ENCODE measurements around the gene NOL4L. TPM values are rescaled to one million over a fixed set of nuclear protein-coding genes. Genes with fewer than 3 reads are reported as not detected.

Gene NOL4L
- total RNA-seq, 1 experiment from 2014 or later = 1.4 TPM

DNA sequence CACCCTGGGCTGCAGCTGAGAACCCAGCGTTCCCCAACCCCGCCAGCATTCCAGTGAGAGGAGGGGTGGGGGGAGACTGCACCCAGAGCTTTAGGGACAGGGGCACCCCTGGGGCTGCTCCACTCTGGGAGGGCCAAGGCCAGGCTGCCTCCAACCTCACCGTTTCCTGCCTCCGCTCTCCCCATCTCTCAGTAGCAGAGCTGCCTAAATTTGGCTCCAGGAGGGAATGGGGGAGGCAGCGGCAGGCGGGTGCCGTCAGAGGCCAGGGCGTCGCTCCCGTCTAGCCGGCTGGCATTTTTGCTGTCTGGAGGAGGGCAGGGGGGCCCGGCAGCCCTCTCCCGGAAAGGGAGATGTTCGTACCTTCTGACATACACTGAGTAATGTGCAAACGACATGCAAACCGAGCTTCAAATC is 46.6 kb downstream of the NOL4L start:
- no peaks in the 10 kb centered on the region for H3K9me3 ChIP-seq (ENCODE audit: low read depth, low read length, poor library complexity, severe bottlenecking)
- CTCF ChIA-PET = no interaction called here
- TF ChIP-seq, protein P1, sequence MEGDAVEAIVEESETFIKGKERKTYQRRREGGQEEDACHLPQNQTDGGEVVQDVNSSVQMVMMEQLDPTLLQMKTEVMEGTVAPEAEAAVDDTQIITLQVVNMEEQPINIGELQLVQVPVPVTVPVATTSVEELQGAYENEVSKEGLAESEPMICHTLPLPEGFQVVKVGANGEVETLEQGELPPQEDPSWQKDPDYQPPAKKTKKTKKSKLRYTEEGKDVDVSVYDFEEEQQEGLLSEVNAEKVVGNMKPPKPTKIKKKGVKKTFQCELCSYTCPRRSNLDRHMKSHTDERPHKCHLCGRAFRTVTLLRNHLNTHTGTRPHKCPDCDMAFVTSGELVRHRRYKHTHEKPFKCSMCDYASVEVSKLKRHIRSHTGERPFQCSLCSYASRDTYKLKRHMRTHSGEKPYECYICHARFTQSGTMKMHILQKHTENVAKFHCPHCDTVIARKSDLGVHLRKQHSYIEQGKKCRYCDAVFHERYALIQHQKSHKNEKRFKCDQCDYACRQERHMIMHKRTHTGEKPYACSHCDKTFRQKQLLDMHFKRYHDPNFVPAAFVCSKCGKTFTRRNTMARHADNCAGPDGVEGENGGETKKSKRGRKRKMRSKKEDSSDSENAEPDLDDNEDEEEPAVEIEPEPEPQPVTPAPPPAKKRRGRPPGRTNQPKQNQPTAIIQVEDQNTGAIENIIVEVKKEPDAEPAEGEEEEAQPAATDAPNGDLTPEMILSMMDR (conservative IDR thresholded peaks at IDR 0.05; ENCODE audit: low read depth, low read length) = no peak
- TF ChIP-seq EZH2 (IDR thresholded peaks at IDR 0.05; ENCODE audit: borderline replicate concordance, low read depth, low read length, poor library complexity, severe bottlenecking) = no peak
- intact Hi-C loops (cut with micrococcal nuclease; ENCODE audit: unreplicated experiment) = no loop called here
- BruUV-seq (replicated peaks) = no TSS peak
- POLR2A ChIA-PET (ENCODE audit: low non-redundant PET) = no interaction called here
- DNase-seq (ENCODE audit: low spot score) = no peak
- no peaks in the 10 kb centered on the region for H3K36me3 ChIP-seq (ENCODE audit: insufficient read depth, low read length, poor library complexity, severe bottlenecking)
- H3K27me3 ChIP-seq (replicated peaks; ENCODE audit: insufficient read depth, low read depth, low read length, poor library complexity) = no peaks in the 10 kb centered on the region
- H3K27ac ChIP-seq (ENCODE audit: low read depth, low read length, poor library complexity, severe bottlenecking) = no peak overlapping the region
- H3K4me3 ChIP-seq (ENCODE audit: low read depth, low read length, poor library complexity, severe bottlenecking) = no peak overlapping the region
- peaks cover 11% of the 10 kb centered on the region for H3K4me1 ChIP-seq (ENCODE audit: insufficient read depth, low read length, poor library complexity, severe bottlenecking)

DNA sequence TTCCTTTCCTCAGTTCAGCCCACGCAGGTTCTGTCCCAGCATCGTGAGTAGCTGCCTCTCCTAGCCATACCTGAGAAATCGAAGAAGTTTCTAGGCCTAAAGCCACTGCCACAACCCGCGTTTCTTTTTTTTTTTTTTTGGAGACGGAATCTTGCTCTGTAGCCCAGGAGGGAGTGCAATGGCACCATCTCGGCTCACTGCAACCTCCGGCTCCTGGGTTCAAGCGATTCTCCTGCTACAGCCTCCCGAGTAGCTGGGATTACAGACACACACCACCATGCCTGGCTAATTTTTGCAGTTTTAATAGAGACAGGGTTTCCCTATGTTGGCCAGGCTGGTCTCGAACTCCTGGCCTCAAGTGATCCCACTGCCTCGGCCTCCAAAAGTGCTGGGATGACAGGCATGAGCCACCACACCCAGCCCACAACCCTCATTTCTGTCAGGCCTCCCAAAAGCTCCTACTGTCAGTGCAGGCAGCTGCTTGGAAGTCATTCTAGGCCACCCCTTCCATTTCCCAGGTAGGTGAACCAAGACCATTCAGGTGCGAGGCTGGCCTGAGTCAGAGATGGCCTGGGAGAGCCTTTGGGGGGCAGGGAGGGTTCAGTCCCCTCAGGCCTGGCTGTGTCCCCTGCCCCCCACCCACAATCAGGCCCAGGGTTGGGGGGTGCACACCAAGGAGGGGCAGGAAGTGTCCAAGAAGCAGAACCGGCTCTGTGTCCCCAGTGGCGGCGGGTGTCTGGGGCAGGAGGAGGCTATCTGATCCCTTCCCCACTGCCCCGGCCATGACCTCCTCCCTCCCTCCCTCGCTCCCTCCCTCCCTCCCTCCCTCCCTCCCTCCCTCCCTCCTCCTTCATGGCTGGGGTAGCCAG is 47.2 kb downstream of the NOL4L start:
- CTCF ChIA-PET = no interaction called here
- Histone ChIP-seq H3K4me1 (ENCODE audit: insufficient read depth, low read length, poor library complexity, severe bottlenecking) (peaks cover 11% of the 10 kb centered on the region), H3K27ac (ENCODE audit: low read depth, low read length, poor library complexity, severe bottlenecking) (no peak overlapping the region), H3K27me3 (replicated peaks; ENCODE audit: insufficient read depth, low read depth, low read length, poor library complexity) (no peaks in the 10 kb centered on the region), H3K9me3 (ENCODE audit: low read depth, low read length, poor library complexity, severe bottlenecking) (no peaks in the 10 kb centered on the region), H3K36me3 (ENCODE audit: insufficient read depth, low read length, poor library complexity, severe bottlenecking) (no peaks in the 10 kb centered on the region), H3K4me3 (ENCODE audit: low read depth, low read length, poor library complexity, severe bottlenecking) (peak overlapping the region; percentile 39)
- DNase-seq (ENCODE audit: low spot score) = no peak
- intact Hi-C loops (cut with micrococcal nuclease; ENCODE audit: unreplicated experiment) = no loop called here
- BruUV-seq (replicated peaks) = no TSS peak
- POLR2A ChIA-PET (ENCODE audit: low non-redundant PET) = no interaction called here
- TF ChIP-seq, protein P1 (conservative IDR thresholded peaks at IDR 0.05; ENCODE audit: low read depth, low read length) = no peak
- TF ChIP-seq EZH2 (IDR thresholded peaks at IDR 0.05; ENCODE audit: borderline replicate concordance, low read depth, low read length, poor library complexity, severe bottlenecking) = no peak

DNA sequence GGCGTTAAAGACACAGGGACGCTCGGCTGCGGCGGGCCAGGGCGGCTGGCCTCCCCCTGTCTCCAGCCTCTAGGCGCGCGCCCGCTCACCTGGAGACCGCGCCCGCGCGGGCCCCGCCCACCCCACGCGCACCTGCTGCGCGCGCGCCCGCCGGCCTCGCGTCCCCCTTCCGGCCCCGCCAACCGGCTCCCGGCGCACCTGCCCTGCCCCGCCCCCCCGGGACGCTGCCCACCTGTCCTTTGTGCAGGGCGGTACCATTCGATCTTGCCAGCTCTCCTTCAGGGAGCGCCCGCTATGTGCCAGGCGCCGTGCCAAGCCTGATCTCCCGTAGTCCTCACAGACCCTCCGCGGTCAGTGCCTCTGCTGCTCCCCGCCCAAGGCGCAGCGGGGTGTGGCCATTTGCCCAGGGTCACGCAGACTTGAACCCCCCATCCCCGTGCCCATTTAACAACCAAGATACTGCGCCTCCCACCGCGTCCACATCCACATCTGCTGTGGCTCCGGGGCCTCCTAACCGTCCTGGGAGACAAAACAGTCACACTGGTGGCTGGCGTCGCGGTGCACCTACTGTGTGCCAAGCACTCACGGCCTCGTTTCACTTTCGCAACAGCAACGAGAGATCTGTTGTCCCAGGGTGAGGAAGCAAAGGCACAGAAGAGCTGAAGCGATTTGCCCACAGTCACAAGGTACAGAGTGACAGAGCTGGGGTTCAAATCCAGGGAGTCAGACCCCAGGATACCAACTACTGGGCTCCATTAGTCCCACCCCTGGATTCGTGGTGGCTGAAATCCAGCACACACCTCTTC is 48.1 kb downstream of the NOL4L start:
- H3K36me3 ChIP-seq (ENCODE audit: insufficient read depth, low read length, poor library complexity, severe bottlenecking) = no peaks in the 10 kb centered on the region
- no peak overlapping the region for H3K27ac ChIP-seq (ENCODE audit: low read depth, low read length, poor library complexity, severe bottlenecking)
- TF ChIP-seq, protein P1 (conservative IDR thresholded peaks at IDR 0.05; ENCODE audit: low read depth, low read length) = no peak
- TF ChIP-seq EZH2 (IDR thresholded peaks at IDR 0.05; ENCODE audit: borderline replicate concordance, low read depth, low read length, poor library complexity, severe bottlenecking) = no peak
- H3K27me3 ChIP-seq (replicated peaks; ENCODE audit: insufficient read depth, low read depth, low read length, poor library complexity) = no peaks in the 10 kb centered on the region
- BruUV-seq (replicated peaks) = no TSS peak
- intact Hi-C loops (cut with micrococcal nuclease; ENCODE audit: unreplicated experiment) = no loop called here
- H3K4me3 ChIP-seq (ENCODE audit: low read depth, low read length, poor library complexity, severe bottlenecking) = peak overlapping the region; percentile 39
- H3K9me3 ChIP-seq (ENCODE audit: low read depth, low read length, poor library complexity, severe bottlenecking) = no peaks in the 10 kb centered on the region
- ChIA-PET POLR2A (ENCODE audit: low non-redundant PET) (no interaction called here), CTCF (no interaction called here)
- peaks cover 11% of the 10 kb centered on the region for H3K4me1 ChIP-seq (ENCODE audit: insufficient read depth, low read length, poor library complexity, severe bottlenecking)
- DNase-seq (ENCODE audit: low spot score) = no peak

All from A673 (cell line).